Muscle of leg (tissue), 11 donors: ENCODE measurements around the gene SOX13. TPM values are rescaled to one million over a fixed set of nuclear protein-coding genes. Genes with fewer than 3 reads are reported as not detected.

Source experiments
- DNase-seq: peaks from one replicate; pipeline ENCODE4 v3.0.0; 2013
- H3K27ac ChIP-seq: one replicate; pipeline ENCODE4 v1.5.1; 2013; ENCODE audit warnings: mild to moderate bottlenecking, low read length, control low read depth
- H3K27me3 ChIP-seq: one replicate; pipeline ENCODE4 v1.6.1; 2013; ENCODE audit warnings: low read length; ENCODE audit not compliant: control insufficient read depth, insufficient read depth
- H3K36me3 ChIP-seq: one replicate; pipeline ENCODE4 v1.6.1; 2013; ENCODE audit warnings: low read length; ENCODE audit not compliant: control insufficient read depth, insufficient read depth
- H3K4me1 ChIP-seq: one replicate; pipeline ENCODE4 v1.6.1; 2013; ENCODE audit warnings: low read length; ENCODE audit not compliant: control insufficient read depth, insufficient read depth
- H3K4me3 ChIP-seq: one replicate; pipeline ENCODE4 v1.5.1; 2013; ENCODE audit warnings: low read length, control low read depth
- H3K9me3 ChIP-seq: replicated peaks from 2 replicates; pipeline ENCODE4 v1.6.1; 2013; ENCODE audit warnings: low read depth, low read length; ENCODE audit not compliant: control insufficient read depth
- WGBS: methylation state at CpG from one replicate; pipeline ENCODE4 v1.1.5; 2013; ENCODE audit warnings: missing lambda C conversion rate; ENCODE audit not compliant: insufficient coverage; 5-methylcytosine and 5-hydroxymethylcytosine counted together
- polyA plus RNA-seq, 8 donors: library from polyadenylated mRNA; unstranded; fragments of 120-200 nt; gene quantifications; one replicate each; pipeline versions ENCODE4 v1.2.1 to v1.2.3, GENCODE V29; 2013; ENCODE audit warnings: inconsistent platforms in 1 of 8, low replicate concordance in 1 of 8; ENCODE audit not compliant: insufficient read length in 8 of 8, insufficient read depth in 1 of 8
- total RNA-seq: library from RNA; stranded (reverse); fragments of 120-200 nt; gene quantifications from one replicate; pipeline ENCODE4 v1.2.4, GENCODE V29; 2013

Gene SOX13
- total and polyA plus RNA-seq, 9 donors: 11.0 to 29.3 (median 18.8) TPM

DNA sequence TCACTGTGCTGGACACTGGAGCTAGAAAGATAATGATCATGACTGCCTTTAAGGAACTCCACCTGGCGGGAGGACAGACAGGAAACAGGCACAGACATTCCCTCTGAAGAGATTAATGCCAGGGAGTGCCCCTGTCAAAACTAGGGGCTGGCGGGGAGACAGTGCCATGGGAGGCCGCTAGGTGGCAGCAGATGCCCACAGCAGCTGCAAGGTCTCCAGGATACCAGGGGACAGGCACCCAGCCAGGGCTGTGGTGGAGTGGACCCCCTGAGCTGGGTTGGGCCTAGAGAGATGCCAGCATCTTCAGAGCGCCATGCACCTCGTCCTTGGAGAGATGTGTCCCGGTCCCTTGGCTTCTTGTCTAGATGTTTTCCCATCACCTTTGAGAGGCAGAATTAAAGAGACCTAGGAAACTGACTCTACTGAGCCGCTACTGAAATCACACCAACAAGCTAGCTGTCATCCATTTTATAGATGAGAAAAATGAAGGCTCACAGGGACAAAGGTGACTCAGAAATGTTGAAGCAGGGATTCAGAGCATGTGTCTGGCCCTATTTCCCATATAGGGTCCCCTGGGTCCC is 89.7 kb downstream of the SOX13 start:
- Histone ChIP-seq H3K4me1 (peaks cover 7% of the 10 kb centered on the region), H3K36me3 (no peaks in the 10 kb centered on the region), H3K9me3 (no peaks in the 10 kb centered on the region), H3K27ac (no peak overlapping the region), H3K27me3 (peaks cover 18% of the 10 kb centered on the region), H3K4me3 (no peak overlapping the region)
- 0% methylated on average over 6 of the region's 7 CpGs for WGBS
- peak; percentile 74 for DNase-seq

DNA sequence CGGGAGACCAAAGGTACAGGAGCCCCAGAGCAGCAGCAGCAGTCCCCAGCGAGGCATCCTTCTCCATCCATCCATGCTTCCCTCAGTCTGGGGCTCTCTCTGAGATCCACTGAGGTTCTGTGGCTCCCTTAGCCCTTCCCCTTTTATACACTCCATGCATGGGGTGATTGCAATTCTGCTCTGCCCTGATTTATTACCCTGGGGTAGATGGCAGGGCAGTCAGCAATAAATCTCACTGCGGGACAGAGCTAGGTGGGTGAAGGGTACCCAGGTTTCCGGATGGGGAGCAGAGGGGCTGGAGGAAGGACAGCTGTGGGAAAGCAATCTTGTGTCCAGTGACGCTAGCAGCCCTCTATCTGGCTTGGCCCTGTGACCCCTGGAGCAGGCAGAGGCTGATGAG is 93.3 kb downstream of the SOX13 start, which contains the start of gene REN:
REN (minus strand) TSS at position 119 of the 400 bp plus-strand sequence; CDS start at position 75, 44 bp downstream.
- 32% methylated on average over 4 of the region's 5 CpGs for WGBS
- no peaks in the 10 kb centered on the region for H3K9me3 ChIP-seq

DNA sequence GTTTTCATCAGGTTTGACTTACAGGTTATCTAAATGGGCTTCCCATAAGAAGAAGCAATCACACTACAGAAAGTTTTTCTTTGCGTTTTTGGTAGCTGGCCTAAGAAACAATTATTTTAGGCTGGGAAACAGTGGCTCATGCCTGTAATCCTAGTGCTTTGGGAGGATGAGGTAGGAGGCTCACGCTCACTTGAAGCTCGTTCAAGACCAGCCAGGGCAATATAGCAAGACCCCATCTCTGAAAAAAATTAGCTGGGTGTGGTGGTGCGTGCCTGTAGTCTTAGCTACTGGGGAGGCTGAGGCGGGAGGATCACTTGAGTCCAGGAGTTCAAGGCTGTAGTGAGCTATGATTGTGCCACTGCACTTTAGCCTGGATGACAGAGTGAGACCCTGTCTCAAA is 94.8 kb downstream of the SOX13 start:
- Histone ChIP-seq H3K27me3 (peaks cover 4% of the 10 kb centered on the region), H3K4me1 (peaks cover 2% of the 10 kb centered on the region), H3K27ac (no peak overlapping the region), H3K9me3 (no peaks in the 10 kb centered on the region), H3K4me3 (no peak overlapping the region), H3K36me3 (no peaks in the 10 kb centered on the region)
- no peak for DNase-seq
- WGBS: 95% methylated on average over 2 of the region's 5 CpGs

More for the DNA sequence above, 93.3 kb downstream of the SOX13 start, which contains the start of gene REN:
- Histone ChIP-seq H3K27ac (no peak within 1 kb of the TSS), H3K36me3 (no peaks in the 10 kb centered on the region), H3K27me3 (peaks cover 12% of the 10 kb centered on the region), H3K4me3 (no peak within 1 kb of the TSS), H3K4me1 (peaks cover 7% of the 10 kb centered on the region)
- DNase-seq: no peak

DNA sequence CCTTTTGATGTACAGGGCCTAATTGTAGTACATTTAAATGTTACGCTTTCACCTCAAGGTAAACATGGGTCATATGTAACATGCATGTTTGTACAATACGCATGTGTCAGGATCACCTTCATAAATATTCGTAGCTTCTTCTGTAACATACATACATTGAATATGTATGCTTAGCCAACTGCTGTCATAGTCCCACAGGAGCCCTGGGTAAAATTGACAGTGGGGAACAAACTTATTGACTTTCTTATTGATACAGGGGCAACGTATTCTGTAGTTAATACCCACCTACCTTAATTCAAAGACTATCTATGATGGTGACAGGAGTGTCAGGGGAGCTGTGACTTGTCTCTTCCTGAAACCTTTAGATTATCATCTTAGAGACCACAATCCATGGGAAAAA is 96.9 kb downstream of the SOX13 start:
- Histone ChIP-seq H3K27me3 (peaks cover 4% of the 10 kb centered on the region), H3K27ac (no peak overlapping the region), H3K4me3 (no peak overlapping the region), H3K9me3 (no peaks in the 10 kb centered on the region), H3K4me1 (no peaks in the 10 kb centered on the region), H3K36me3 (no peaks in the 10 kb centered on the region)
- 100% methylated on average over 1 of the region's 4 CpGs for WGBS
- no peak for DNase-seq

DNA sequence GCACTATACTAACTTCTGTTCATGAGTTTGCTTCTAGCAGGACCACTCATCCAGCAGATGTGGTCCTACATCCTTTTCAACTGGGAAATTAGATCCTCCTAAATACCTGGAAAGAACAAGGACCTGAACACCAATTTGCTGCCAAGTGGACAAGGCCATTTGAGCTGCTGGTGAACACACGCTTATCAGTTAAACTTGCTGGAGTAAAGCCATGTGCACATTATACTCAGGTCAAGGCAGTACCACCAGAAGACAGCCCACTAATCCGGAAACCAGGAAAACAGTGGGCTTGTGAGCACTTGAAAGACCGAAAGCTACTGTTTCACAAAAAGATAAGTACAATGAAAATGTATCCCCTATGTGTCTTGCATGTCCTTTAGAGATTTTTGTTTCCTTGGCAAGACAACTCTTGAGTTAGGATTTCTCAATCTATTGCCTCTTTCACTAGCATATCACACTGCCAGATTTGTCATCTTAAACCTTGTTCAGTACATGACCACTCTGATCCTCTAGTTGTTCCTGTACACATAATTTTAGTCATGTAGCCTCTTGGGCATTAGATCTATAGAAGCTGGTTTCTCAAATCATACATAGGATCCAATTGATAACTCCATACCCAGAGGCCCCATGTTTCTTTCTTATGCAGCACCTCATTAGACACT is 97.7 kb downstream of the SOX13 start:
- H3K4me3 ChIP-seq: no peak overlapping the region
- 86% methylated on average over 1 of the region's 3 CpGs for WGBS
- no peaks in the 10 kb centered on the region for H3K4me1 ChIP-seq
- H3K36me3 ChIP-seq: no peaks in the 10 kb centered on the region
- H3K27ac ChIP-seq: no peak overlapping the region
- DNase-seq: no peak
- H3K27me3 ChIP-seq: peaks cover 7% of the 10 kb centered on the region
- no peaks in the 10 kb centered on the region for H3K9me3 ChIP-seq

DNA sequence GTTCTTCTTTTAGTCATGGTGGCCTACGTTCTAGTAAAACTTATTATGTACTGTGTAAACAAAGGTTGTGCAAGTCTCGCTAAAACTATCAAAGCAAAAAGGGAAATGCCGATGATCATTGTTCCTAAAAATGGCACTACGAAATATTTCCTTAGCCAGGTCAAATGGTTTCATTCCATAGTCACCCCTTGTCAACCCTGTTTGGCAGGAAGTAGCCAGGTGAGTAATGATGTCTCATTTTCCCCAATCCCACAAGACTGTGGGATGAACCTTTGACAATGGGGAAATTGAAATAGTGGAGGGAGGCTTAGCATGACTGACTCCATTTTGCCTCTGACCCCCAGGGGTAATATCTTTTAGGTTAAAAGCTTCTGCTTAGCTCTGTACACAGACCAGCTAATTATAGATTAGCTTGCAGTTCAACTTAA is 98.8 kb downstream of the SOX13 start:
- no peak overlapping the region for H3K27ac ChIP-seq
- no peaks in the 10 kb centered on the region for H3K4me1 ChIP-seq
- no peaks in the 10 kb centered on the region for H3K36me3 ChIP-seq
- H3K9me3 ChIP-seq: no peaks in the 10 kb centered on the region
- H3K27me3 ChIP-seq: peaks cover 10% of the 10 kb centered on the region
- H3K4me3 ChIP-seq: no peak overlapping the region
- DNase-seq: no peak
- no CpG with 5 or more reads among the region's 4 CpGs for WGBS

DNA sequence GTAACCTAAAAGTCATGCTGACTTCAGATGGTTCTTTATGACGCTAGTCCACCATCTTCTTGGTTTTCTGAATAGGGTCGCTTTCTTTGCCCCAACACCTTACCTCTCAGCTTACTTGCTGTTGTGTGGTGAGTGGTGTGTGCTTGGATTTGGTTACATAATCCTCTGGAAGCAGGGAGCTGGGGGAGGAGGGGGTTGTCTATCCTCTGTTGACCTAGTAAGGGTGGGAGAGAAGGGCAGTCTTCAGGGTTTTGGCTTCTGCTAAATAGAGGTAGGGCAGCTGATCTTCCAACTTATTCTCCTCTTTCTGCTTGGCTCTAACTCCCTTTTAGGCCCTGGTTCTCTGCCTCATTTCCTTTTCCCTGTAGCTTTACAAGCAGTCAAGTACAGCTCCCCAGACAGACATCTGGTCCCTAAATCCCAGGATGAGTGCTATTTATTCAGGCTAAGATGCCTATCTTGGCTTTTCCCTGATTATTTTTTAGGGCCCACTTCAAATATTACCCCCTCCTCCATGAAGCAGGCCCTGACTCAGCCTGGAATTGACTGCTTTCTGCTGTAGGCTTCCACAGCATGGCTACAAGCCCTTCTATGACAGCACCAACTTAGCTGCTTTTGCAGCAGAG is 99.6 kb downstream of the SOX13 start:
- no CpG with 5 or more reads among the region's 2 CpGs for WGBS

DNA sequence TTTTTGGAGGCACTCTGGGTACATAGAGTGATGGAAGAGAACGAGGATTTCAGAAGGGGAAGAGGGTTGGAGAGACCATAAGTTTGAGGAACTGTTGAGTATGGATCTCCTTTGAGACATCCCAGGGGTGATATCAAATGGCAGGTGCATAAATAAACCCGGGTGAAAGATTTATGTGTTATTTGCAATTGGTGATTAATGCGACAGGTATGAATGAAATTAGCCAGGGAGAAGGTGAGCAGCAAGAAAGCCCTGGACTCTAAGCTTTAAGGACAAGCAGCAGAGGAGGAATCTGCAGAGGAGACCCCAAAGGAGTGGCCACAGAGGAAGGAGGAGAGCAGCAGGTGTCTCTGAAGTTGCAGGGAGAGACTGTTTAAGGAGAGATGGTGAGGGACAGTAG is 102.0 kb downstream of the SOX13 start:
- WGBS: 68% methylated on average over 3 of the region's 3 CpGs
- DNase-seq: no peak
- no peak overlapping the region for H3K4me3 ChIP-seq
- H3K36me3 ChIP-seq: no peaks in the 10 kb centered on the region
- H3K27ac ChIP-seq: no peak overlapping the region
- H3K27me3 ChIP-seq: peaks cover 22% of the 10 kb centered on the region
- H3K9me3 ChIP-seq: no peaks in the 10 kb centered on the region
- H3K4me1 ChIP-seq: no peaks in the 10 kb centered on the region

More for the DNA sequence above, 99.6 kb downstream of the SOX13 start:
- Histone ChIP-seq H3K9me3 (no peaks in the 10 kb centered on the region), H3K27ac (no peak overlapping the region), H3K4me3 (no peak overlapping the region), H3K36me3 (no peaks in the 10 kb centered on the region), H3K4me1 (no peaks in the 10 kb centered on the region), H3K27me3 (peaks cover 14% of the 10 kb centered on the region)
- DNase-seq: no peak

DNA sequence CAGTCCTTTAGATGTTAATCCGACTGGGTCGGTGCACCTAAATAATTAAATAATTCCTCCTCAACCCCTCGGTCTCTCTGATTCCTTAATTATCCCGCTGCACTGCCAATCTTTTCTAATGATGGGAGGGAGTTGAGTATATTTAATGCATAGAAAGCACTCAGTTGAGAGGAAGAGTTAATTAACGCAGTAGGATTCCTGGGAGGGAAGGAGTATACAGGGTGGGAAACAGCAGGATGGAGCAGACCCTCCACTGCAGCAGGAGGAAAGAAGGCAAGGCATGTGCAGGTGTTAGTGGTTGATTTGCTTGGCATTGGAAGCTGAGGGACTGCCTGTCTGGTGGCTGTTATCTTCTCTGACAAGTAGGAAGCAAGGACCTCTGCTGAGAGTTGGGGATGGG is 103.1 kb downstream of the SOX13 start:
- DNase-seq: no peak
- H3K27me3 ChIP-seq: peaks cover 22% of the 10 kb centered on the region
- 100% methylated on average over 1 of the region's 5 CpGs for WGBS
- H3K9me3 ChIP-seq: no peaks in the 10 kb centered on the region
- no peaks in the 10 kb centered on the region for H3K4me1 ChIP-seq
- no peak overlapping the region for H3K27ac ChIP-seq
- H3K4me3 ChIP-seq: no peak overlapping the region
- no peaks in the 10 kb centered on the region for H3K36me3 ChIP-seq

DNA sequence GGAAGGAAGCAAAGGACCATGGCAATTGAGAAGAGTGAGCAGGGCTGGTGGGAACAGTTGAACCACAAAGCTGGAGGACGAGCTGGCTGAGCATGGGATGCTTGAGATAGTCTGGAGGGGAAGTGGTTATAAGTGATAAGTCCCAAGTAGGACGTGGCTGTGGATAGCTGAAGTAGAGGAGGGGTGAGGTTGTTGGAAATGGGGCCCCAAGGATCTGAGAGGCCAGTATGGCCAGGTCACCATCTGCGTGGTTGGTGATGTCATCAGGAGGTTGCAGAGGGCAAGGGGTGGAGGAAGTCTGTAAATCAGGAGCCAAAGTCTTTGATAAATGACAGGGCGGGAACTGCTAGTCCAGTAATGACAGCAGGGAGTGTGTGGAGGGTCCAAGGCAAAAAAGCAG is 104.2 kb downstream of the SOX13 start:
- Histone ChIP-seq H3K27me3 (peaks cover 22% of the 10 kb centered on the region), H3K27ac (no peak overlapping the region), H3K9me3 (no peaks in the 10 kb centered on the region), H3K4me3 (no peak overlapping the region), H3K36me3 (no peaks in the 10 kb centered on the region), H3K4me1 (no peaks in the 10 kb centered on the region)
- no peak for DNase-seq
- WGBS: 45% methylated on average over 4 of the region's 4 CpGs
